ENCODE measurements around the gene ITGAL.
"Not testable (repeated sequence)": the region's sequence is repeated elsewhere in the genome, so short reads cannot be mapped to it uniquely, and the experiment has no call there.

Gene ITGAL

DNA sequence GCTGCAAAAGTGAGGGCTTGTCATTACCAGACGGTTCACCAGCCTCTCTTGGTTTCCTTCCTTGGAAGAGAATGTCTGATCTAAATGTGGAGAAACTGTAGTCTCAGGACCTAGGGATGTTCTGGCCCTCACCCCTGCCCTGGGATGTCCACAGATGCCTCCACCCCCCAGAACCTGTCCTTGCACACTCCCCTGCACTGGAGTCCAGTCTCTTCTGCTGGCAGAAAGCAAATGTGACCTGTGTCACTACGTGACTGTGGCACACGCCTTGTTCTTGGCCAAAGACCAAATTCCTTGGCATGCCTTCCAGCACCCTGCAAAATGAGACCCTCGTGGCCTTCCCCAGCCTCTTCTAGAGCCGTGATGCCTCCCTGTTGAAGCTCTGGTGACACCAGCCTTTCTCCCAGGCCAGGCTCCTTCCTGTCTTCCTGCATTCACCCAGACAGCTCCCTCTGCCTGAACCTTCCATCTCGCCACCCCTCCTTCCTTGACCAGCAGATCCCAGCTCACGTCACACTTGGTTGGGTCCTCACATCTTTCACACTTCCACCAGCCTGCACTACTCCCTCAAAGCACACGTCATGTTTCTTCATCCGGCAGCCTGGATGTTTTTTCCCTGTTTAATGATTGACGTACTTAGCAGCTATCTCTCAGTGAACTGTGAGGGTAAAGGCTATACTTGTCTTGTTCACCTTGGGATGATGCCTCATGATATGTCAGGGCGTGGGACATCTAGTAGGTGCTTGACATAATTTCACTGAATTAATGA lies 49.5 kb downstream of the ITGAL start:
- TF ChIP-seq CTCF (IDR thresholded peaks at IDR 0.05; ENCODE audit: low read depth, low read length, missing control alignments): no peak
- no peak overlapping the region for H3K4me3 ChIP-seq (replicated peaks; ENCODE audit: low read depth, low read length)
- DNase-seq (ENCODE audit: extremely low read depth, low read depth): no peak

- H3K4me3 ChIP-seq (replicated peaks; ENCODE audit: low read depth, low read length); DNase-seq (ENCODE audit: extremely low read depth, low read depth): not testable (repeated sequence)
Measured at GRCh38 chr16:30522702-30523463, 50.3 kb downstream of the ITGAL start.

- no peak for DNase-seq (ENCODE audit: extremely low read depth, low read depth)
- H3K4me3 ChIP-seq (replicated peaks; ENCODE audit: low read depth, low read length): no peak overlapping the region
- no peak for TF ChIP-seq CTCF (IDR thresholded peaks at IDR 0.05; ENCODE audit: low read depth, low read length, missing control alignments)
Measured at GRCh38 chr16:30523768-30524574, 51.4 kb downstream of the ITGAL start.

DNA sequence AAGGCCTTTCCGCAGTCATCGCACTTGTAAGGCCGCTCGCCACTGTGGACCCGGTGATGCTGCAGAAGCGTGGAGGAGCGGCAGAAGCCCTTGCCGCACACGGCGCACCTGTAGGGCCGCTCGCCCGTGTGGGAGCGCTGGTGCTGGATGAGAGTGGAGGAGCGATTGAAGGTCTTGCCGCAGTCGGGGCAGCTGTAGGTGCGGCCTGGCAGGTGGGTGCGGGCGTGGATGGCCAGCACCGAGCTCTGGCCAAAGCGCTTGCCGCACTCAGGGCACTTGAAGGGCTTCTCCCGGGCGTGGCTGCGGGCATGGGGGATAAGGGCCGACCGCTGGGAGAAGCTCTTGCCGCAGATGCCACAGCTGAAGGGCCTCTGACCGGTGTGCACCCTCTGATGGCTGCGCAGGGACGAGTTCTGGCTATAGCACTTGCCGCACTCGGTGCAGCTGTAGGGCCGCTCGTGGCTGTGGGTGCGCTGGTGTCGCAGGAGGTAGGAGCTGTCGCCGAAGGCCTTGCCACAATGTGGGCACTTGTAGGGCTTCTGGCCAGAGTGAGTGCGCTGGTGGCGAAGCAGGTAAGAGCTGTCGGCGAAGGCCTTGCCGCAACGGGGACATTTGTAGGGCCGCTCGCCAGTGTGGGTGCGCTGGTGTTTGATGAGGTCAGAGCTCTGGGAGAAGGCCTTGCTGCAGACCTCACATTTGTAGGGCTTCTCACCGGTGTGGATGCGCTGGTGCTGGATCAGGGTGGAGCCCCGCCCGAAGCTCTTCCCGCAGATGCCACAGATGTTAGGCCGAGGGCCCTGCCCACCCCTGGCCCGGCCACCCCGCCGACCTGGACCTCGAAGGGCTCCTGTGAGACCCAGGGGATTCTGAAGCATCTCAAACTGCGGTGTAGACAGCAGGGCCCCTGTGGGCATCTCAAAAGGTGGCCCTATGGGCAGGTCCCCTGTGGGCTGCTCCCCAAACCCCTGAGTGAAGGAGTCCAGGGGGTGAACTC lies 52.3 kb downstream of the ITGAL start:
- no peak for TF ChIP-seq CTCF (IDR thresholded peaks at IDR 0.05; ENCODE audit: low read depth, low read length, missing control alignments)
- no peak overlapping the region for H3K4me3 ChIP-seq (replicated peaks; ENCODE audit: low read depth, low read length)
- no peak for DNase-seq (ENCODE audit: extremely low read depth, low read depth)

DNA sequence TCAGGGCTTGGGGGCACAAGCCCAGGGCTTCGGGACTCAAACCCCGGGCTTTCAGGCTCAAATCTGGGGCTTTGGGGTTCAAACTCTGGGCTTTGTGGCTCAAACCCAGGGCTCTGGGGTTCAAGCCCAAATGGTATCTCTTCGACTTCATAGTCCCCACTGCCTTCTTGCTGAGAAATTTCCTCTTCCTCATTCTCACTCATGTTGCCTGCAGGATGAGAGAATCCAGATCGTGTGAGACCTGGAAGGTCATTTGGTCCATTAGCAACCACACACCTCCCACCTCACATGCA lies 53.2 kb downstream of the ITGAL start:
- peak overlapping the region; percentile 68 for H3K4me3 ChIP-seq (replicated peaks; ENCODE audit: low read depth, low read length)
- DNase-seq (ENCODE audit: extremely low read depth, low read depth): no peak
- TF ChIP-seq CTCF (IDR thresholded peaks at IDR 0.05; ENCODE audit: low read depth, low read length, missing control alignments): no peak

GRCh38 chr16:30526137-30526822 lies 53.7 kb downstream of the ITGAL start, which contains the start of gene ZNF768:
TSS of gene ZNF768 (minus strand) at chr16:30526566. CDS start at chr16:30526413, 153 bp downstream.
- TF ChIP-seq CTCF (IDR thresholded peaks at IDR 0.05; ENCODE audit: low read depth, low read length, missing control alignments): no peak
- DNase-seq (ENCODE audit: extremely low read depth, low read depth): no peak
- peak within 1 kb of the TSS; percentile 68 for H3K4me3 ChIP-seq (replicated peaks; ENCODE audit: low read depth, low read length)
